ES-I3 (cell line): ENCODE measurements around the gene CRPPA.

ENCODE experiments used
- H3K36me3 ChIP-seq: 2 replicates; pipeline ENCODE4 v1.6.1; 2013; ENCODE audit warnings: mild to moderate bottlenecking, low read length, control low read depth, moderate library complexity; ENCODE audit not compliant: insufficient read depth
- H3K4me1 ChIP-seq: 2 replicates; pipeline ENCODE4 v1.6.1; 2013; ENCODE audit warnings: mild to moderate bottlenecking, control low read depth, low read length; ENCODE audit not compliant: insufficient read depth
- H3K9ac ChIP-seq: 2 replicates; pipeline ENCODE4 v1.6.1; 2013; ENCODE audit warnings: low read depth, mild to moderate bottlenecking, low read length, moderate library complexity
- H3K9me3 ChIP-seq: 2 replicates; pipeline ENCODE4 v1.6.1; 2013; ENCODE audit warnings: mild to moderate bottlenecking, low read length, moderate library complexity; ENCODE audit not compliant: control insufficient read depth, insufficient read depth

The CRPPA gene

DNA sequence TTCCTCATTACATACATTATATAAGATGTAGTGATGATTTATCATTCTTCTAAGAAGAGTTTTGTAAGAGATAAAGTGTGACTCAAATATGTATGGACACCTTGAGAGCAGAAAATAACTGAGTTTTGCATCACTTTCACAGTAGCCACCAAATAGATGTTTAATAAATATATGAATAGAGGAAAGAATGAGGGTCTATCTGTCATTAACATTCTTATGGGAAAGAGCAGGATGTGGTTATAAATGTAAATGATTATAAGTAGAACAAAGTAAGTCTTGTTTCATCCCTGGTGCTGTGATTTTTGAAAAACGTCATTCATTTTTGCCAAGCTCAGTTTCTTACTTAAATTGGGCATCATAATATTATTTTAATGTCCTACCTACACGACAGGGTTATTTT lies 15.0 kb upstream of the CRPPA start:
- Histone ChIP-seq H3K9me3 (no peaks in the 10 kb centered on the region), H3K9ac (no peak overlapping the region), H3K4me1 (0 out of 2 replicates have a peak, but pooled peaks cover 5% of the 10 kb centered on the region), H3K36me3 (no peaks in the 10 kb centered on the region)

GRCh38 chr7:16433568-16434122 lies 12.3 kb upstream of the CRPPA start:
- Histone ChIP-seq H3K4me1 (0 out of 2 replicates have a peak, but pooled peaks cover 5% of the 10 kb centered on the region), H3K9me3 (no peaks in the 10 kb centered on the region), H3K36me3 (no peaks in the 10 kb centered on the region), H3K9ac (no peak overlapping the region)

GRCh38 chr7:16432425-16432731 lies 11.0 kb upstream of the CRPPA start:
- no peaks in the 10 kb centered on the region for H3K36me3 ChIP-seq

DNA sequence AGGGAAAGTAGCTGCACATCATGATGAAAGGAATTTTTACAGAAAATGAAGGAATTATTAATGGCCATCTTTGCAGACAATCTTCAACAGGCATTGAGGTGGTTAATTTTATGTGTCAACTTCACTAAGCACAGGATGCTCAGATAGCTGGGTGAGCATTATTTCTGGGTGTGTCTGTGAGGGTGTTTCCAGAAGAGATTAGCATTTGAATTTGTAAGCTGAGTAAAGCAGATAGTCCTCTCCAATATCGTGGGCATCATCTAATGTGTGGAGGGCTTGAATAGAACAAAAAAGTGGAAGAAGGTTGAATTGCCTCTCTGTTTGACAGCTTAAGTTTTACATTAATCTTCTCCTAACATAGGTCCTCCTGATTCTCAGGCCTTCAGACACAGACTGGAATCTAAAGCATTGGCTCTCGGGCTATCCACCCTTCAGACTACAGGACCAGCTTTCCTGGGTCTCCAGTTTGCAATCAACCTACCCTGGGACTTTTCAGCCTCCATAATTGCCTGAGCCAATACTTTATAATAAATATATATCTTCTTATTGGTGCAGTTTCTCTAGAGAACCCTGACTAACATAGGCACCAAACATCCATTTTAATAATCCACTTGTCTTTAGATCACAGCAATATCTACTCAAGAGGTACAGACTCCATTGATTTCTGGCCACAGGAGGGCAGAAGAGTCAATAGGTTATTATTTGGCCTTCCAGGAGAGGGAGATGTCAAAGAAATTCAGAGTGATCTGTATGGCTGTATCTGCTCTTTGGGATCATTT lies 10.5 kb upstream of the CRPPA start:
- no peaks in the 10 kb centered on the region for H3K9me3 ChIP-seq
- no peak overlapping the region for H3K9ac ChIP-seq
- H3K4me1 ChIP-seq, result 0 out of 2 replicates have a peak, but pooled peaks cover 5% of the 10 kb centered on the region
- no peaks in the 10 kb centered on the region for H3K36me3 ChIP-seq

More at GRCh38 chr7:16432425-16432731, 11.0 kb upstream of the CRPPA start:
- H3K9me3 ChIP-seq, result no peaks in the 10 kb centered on the region
- no peak overlapping the region for H3K9ac ChIP-seq
- H3K4me1 ChIP-seq, result 0 out of 2 replicates have a peak, but pooled peaks cover 5% of the 10 kb centered on the region

- H3K36me3 ChIP-seq, result no peaks in the 10 kb centered on the region
- H3K9ac ChIP-seq, result no peak overlapping the region
- H3K4me1 ChIP-seq, result 0 out of 2 replicates have a peak, but pooled peaks cover 5% of the 10 kb centered on the region
- no peaks in the 10 kb centered on the region for H3K9me3 ChIP-seq
These were observed 8.8 kb upstream of the CRPPA start for GRCh38 chr7:16430133-16430532.

DNA sequence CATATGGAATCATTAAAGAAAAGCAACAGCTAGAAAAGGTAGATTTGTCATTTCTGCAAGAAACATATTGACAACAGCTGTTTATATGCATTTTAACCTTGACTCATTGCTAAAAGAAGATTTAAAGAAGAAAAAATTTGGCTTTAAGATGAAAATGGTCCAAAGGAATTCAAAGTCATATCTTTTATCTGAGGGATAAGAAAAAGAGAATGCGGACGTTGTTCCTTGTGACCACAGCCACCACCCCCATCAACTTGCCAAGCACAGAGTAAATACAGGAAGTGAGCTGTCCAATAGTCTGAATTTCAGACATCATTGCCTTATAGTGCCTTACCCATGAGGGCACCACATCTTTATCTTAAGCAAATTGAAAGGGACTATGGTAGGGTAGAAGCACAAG lies 7.3 kb upstream of the CRPPA start:
- H3K9me3 ChIP-seq, result no peaks in the 10 kb centered on the region
- 0 out of 2 replicates have a peak, but pooled peaks cover 5% of the 10 kb centered on the region for H3K4me1 ChIP-seq
- H3K36me3 ChIP-seq, result no peaks in the 10 kb centered on the region
- no peak overlapping the region for H3K9ac ChIP-seq

DNA sequence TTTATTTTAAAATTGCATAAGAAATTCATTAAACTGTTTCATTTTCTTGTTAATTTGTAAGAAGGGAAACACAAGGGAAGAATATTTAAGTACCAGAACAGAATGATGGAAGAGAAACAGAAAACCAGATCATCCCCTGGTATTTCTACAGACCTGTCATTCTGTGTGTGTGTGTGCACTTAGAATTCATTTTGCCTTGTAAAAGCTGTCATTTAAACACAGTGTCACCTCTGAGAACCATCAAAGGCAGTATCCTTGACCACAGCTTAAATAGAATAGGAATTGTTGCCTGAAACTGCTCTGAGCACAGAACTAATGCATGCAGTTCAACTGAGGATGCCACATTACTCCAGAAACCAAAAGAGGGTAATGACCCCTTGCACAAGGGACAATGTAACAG lies 6.8 kb upstream of the CRPPA start:
- no peaks in the 10 kb centered on the region for H3K36me3 ChIP-seq
- no peak overlapping the region for H3K9ac ChIP-seq
- no peaks in the 10 kb centered on the region for H3K9me3 ChIP-seq
- H3K4me1 ChIP-seq, result 0 out of 2 replicates have a peak, but pooled peaks cover 5% of the 10 kb centered on the region

DNA sequence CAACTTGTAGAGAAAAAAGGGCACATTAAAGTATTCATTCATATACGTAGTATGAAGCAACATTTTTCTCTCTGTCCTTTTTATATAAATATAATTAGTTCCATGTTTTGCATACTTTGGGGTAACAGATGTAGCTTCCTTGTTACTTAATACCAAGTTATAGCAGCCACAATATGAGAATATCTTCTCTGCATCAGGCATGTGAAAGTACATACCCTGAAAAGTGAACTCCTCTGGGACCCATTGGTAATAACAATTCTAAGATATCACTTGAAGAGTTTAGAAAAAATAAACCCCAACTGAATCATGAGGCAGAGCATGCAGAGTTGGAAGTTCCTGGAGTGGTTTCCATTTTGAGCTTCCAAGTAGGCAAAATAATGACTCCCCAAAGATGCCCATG lies 2.4 kb upstream of the CRPPA start:
- Histone ChIP-seq H3K9me3 (no peaks in the 10 kb centered on the region), H3K4me1 (peaks cover 7% of the 10 kb centered on the region), H3K9ac (no peak overlapping the region), H3K36me3 (no peaks in the 10 kb centered on the region)

GRCh38 chr7:16422917-16423316 lies 1.6 kb upstream of the CRPPA start:
- Histone ChIP-seq H3K9me3 (no peaks in the 10 kb centered on the region), H3K36me3 (no peaks in the 10 kb centered on the region), H3K4me1 (peaks cover 7% of the 10 kb centered on the region), H3K9ac (no peak overlapping the region)

- H3K9ac ChIP-seq, result peak overlapping the region; percentile 65; the same call in 1 of the 2 replicates
- peaks cover 7% of the 10 kb centered on the region for H3K4me1 ChIP-seq
- no peaks in the 10 kb centered on the region for H3K36me3 ChIP-seq
- no peaks in the 10 kb centered on the region for H3K9me3 ChIP-seq
These were observed 731 bp upstream of the CRPPA start for GRCh38 chr7:16422103-16422435.

GRCh38 chr7:16420649-16421332 lies 547 bp downstream of the CRPPA start:
- H3K36me3 ChIP-seq, result no peaks in the 10 kb centered on the region
- peaks cover 7% of the 10 kb centered on the region for H3K4me1 ChIP-seq
- peak overlapping the region; percentile 65 for H3K9ac ChIP-seq
- H3K9me3 ChIP-seq, result no peaks in the 10 kb centered on the region

GRCh38 chr7:16420329-16420648 lies 1.0 kb downstream of the CRPPA start:
- Histone ChIP-seq H3K9ac (peak overlapping the region; percentile 65), H3K9me3 (no peaks in the 10 kb centered on the region), H3K36me3 (no peaks in the 10 kb centered on the region), H3K4me1 (peaks cover 7% of the 10 kb centered on the region)

DNA sequence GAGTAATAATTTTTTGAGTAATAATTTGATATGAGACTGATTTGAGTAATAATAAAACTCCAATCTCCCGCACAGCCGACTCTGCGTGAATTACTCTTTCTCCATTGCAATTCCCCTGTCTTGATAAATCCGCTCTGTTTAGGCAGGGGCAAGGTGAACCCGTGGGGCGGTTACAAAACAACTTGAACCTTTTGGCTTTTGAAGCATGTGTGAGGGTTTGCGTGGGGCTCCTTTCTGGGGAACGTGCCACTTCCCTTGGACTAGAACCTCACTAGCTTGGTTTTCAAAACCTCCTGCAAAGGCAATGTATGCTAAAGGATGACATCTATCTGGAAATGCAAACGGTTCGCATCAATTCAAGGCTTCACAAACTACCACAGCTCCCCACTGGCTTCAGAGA lies 1.5 kb downstream of the CRPPA start:
- H3K9me3 ChIP-seq, result no peaks in the 10 kb centered on the region
- H3K9ac ChIP-seq, result peak overlapping the region; percentile 65; the same call in 1 of the 2 replicates
- no peaks in the 10 kb centered on the region for H3K36me3 ChIP-seq
- peaks cover 7% of the 10 kb centered on the region for H3K4me1 ChIP-seq

DNA sequence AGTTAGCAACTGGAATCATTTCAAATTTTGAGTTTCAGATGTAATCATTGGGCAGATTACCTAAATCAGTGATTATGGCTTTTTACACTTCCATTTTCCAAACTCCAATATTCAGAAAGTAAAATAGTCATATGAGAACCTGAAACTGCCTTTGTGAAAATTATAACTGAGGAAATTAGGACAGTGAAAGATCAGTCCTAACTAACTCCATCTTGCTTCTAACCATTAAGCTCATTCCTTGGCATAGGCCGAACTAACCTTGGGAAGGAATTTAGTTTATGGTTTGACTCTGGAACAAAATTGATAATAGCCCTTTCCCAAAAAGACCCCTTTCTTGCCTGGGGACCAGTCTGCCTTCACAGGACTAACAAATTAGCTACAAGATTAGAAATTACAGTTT lies 2.2 kb downstream of the CRPPA start:
- Histone ChIP-seq H3K4me1 (peaks cover 7% of the 10 kb centered on the region), H3K36me3 (no peaks in the 10 kb centered on the region), H3K9ac (no peak overlapping the region), H3K9me3 (no peaks in the 10 kb centered on the region)

DNA sequence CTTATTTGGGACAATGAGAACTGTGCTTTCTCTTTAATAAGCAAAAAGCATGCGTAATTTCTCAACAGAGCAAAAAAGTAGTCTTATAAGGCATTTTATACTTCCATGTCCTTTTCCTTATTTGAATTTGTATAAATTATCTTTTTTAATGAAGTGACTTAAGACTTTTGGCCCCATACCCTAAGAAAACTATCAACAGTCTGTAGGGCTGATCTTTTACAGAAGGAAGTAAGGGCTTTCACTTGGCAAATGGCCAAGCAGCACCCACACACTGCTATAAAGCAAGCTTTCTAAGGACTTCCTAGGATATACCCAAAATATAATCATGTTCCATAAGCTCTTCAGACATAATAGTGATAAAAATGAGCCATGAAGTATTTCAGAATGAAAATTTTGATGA lies 3.4 kb downstream of the CRPPA start:
- no peaks in the 10 kb centered on the region for H3K9me3 ChIP-seq
- H3K9ac ChIP-seq, result no peak overlapping the region
- H3K36me3 ChIP-seq, result no peaks in the 10 kb centered on the region
- peaks cover 7% of the 10 kb centered on the region for H3K4me1 ChIP-seq
